GM19372 (cell line): Measurements from ENCODE around the gene FMO5.
A peak's percentile ranks its signal among the peaks of the same experiment; 100 is the strongest.

Source experiments
- ATAC-seq: cut with Tn5 transposase; IDR thresholded peaks from one replicate; pipeline ENCODE4 v1.9.1; 2021; ENCODE audit warnings: mild to moderate bottlenecking, low read depth, moderate library complexity; ENCODE audit not compliant: unreplicated experiment

Gene FMO5, protein sequence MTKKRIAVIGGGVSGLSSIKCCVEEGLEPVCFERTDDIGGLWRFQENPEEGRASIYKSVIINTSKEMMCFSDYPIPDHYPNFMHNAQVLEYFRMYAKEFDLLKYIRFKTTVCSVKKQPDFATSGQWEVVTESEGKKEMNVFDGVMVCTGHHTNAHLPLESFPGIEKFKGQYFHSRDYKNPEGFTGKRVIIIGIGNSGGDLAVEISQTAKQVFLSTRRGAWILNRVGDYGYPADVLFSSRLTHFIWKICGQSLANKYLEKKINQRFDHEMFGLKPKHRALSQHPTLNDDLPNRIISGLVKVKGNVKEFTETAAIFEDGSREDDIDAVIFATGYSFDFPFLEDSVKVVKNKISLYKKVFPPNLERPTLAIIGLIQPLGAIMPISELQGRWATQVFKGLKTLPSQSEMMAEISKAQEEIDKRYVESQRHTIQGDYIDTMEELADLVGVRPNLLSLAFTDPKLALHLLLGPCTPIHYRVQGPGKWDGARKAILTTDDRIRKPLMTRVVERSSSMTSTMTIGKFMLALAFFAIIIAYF

DNA sequence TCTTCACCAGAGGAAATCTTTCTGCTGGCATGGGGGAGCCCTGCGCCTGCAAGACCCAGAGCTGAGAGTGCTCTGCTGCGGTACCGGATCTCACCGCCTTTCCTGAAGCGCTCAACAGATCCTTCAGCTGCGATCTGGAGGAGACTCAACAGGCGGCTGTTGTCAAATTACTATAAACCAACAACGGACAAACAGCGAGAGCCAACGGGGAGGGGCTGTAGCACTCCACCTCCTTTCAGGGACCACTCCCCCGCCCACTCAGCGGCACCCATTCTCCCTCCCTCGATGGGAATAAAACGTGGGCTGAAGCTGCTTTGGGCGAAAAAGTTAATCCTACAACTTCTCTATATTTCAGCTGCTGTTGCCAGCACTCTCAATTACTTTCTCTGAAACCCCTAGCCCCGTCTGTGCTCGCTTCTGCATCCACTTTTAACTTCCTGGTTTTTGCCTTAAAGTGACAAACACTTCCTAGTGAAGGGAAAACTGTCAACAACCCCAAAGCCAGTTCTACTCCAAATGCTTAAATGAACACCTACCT is at the start of gene FMO5:
FMO5 (minus strand) TSS at position 147 of the 538 bp plus-strand sequence. CDS start 310 bp downstream, outside the sequence.
- peak; percentile 59 for ATAC-seq

- no peak for ATAC-seq
These were observed 48.5 kb upstream of the FMO5 start for GRCh38 chr1:147273409-147274336.

GRCh38 chr1:147272042-147272441 is 46.9 kb upstream of the FMO5 start:
- no peak for ATAC-seq

DNA sequence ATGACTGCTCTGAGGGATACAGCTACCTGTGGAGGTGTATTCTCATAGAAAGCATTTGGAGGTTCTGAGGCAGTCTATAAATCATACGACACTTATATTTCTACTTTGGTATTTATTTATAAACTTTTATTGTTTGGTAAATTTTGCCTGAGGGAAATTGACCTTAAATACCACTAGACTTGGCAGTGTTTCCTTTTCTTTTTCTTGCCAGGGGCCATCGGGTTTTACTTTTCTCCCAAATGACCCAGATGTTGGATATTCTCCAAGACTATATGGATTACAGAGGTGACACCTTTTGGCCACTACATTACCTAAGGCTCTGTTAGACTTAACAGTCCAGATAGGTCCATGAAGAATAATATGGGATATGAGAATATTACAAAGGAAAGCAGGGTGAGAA is 45.6 kb upstream of the FMO5 start:
- ATAC-seq = no peak

DNA sequence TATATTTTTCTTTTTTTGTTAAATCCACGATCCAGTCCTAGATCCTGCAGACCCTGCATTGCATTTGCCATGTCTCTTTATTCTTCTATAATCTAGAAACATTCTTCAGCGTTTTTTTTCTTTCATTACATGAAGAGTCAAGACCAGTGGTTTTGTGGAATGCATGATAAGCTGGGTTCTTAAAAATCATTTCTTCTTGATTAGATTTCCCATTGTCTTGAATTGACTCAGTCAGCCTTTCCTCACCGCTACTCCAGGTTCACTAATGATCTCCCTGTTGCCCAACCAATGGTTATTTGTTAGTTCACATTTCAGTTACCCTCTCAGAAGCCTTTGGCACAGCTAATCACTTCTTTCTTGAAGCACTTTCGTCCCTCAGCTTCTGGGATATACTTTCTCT is 42.6 kb upstream of the FMO5 start:
- ATAC-seq = no peak

GRCh38 chr1:147266381-147266780 is 41.2 kb upstream of the FMO5 start:
- ATAC-seq = no peak

DNA sequence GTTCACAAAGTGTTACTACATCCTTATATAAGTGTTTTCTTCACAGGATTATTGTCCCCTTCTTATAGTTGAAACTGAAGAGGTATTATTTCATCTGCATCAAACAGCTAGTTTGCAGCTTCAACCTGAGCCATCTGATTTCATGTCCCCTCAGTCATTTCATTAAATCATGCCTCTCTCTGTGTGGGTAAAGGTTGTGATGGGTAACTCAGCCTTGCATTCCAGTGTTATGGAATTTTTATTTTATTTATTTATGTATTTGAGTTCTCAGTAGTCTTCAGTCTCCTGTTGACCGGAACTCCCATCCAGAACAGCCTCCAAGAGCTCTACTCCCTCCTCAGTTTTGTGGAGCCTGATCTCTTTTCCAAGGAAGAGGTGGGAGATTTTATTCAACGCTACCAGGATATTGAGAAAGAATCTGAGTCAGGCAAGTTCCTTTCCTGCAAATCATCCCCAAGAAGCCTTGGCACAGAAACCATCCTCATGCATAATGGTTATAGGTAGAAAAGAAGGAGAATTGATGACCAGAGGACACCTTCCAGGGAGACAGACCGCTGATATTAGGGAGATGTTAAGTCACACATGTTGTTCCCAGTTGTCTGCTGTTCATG is 39.1 kb upstream of the FMO5 start:
- no peak for ATAC-seq

- no peak for ATAC-seq
These were observed 35.8 kb upstream of the FMO5 start for GRCh38 chr1:147260956-147261355.

DNA sequence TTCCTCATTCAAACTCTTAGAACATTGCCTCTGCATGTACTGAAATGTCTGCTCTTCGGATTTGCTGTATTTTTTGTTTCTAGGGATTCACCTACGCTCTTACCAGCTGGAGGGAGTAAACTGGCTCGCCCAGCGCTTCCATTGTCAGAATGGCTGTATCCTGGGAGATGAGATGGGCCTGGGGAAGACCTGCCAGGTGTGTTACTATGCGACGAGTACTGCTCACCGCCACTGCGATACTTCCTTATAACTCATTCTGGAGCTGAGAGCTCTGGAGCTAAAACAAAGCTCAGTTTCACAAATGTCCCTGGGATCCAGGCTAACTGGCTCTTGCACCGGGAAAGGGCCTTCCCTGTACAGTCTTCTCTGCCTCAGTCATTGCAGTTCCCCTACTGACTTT is 27.4 kb upstream of the FMO5 start:
- no peak for ATAC-seq

- ATAC-seq = no peak
These were observed 22.6 kb upstream of the FMO5 start for GRCh38 chr1:147247656-147248238.

DNA sequence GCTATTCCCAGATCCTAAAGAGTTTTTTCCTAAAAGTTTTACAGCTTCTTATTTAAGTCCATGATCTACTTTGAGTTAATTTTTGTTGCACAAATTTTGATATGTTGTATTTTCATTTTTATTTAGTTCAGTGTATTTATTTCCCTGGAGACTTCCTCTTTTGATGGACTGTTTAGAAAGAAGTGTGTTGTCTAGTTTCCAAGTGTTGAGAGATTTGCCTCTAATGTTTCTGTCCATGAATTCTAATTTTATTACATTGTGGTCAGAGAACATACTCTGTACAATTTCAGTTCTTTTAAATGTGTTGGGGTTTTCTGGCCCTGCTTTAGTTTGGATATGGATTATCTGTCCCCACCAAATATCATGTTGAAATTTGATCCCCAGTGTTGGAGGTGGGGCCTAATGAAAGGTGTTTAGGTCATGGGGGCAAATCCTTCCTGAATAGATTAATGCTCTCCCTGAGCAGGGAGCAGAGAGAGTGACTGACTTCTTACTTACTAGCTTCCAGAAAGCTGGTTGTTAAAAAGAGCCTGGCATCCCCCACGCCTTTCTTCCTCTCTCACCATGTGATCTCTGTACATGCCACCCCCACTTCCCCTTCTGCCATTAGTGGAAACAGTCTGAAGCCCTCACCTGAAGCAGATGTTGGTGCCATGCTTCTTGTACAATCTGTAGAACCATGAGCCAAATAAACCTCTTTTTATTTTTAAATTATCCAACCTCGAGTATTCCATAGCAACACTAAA is 21.9 kb upstream of the FMO5 start:
- no peak for ATAC-seq

DNA sequence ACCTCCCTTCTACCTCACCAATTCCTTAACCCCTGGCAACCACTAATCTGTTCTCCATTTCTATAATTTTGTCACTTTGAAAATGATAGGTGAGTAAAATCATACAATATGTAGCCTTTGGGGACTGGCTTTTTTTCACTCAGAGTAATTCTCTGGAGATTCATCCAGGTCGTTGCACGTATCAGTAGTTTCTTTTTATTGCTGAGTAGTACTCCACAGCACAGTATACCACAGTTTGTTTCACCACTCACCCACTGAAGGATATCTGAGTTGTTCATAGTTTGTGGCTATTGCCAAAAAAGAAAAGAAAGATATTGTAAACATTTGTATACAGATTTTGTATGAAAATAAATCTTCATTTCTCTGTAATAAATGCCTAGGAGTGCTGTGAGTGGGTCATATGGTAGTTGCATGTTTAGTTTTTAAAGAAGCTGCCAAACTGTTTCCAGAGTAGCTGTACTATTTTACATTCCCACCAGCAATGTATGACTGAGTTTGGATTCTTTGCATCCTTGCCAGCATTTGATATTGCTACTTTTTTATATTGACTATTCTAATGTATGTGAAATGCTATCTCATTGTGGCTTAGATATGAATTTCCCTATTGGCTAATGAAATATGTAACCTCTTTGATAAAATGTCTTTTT is 21.0 kb upstream of the FMO5 start:
- no peak for ATAC-seq

GRCh38 chr1:147245586-147246021 is 20.5 kb upstream of the FMO5 start:
- ATAC-seq = no peak

DNA sequence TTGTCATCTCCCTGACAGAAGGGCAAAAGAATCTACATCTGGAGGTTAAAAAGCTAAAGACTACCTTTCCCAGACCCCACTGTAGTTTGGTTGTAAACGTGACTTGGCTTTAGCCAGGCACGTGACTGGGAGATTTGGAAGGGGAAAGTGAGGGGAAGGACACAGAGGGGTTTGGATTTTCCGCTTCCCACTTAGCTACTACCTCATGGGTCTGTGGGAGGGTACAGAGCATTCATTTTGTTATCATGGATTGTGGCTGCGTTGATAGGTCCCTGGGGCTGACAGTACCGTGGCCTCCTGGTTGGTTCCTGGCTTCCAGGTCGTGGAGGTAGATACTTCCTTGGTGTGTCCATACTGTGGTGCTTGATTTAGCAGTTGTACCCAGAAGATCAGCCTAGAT is 20.0 kb upstream of the FMO5 start:
- ATAC-seq = no peak

- no peak for ATAC-seq
These were observed 18.7 kb upstream of the FMO5 start for GRCh38 chr1:147243841-147244240.

- peak; percentile 18 for ATAC-seq
These were observed 18.1 kb upstream of the FMO5 start for GRCh38 chr1:147243228-147243685.

DNA sequence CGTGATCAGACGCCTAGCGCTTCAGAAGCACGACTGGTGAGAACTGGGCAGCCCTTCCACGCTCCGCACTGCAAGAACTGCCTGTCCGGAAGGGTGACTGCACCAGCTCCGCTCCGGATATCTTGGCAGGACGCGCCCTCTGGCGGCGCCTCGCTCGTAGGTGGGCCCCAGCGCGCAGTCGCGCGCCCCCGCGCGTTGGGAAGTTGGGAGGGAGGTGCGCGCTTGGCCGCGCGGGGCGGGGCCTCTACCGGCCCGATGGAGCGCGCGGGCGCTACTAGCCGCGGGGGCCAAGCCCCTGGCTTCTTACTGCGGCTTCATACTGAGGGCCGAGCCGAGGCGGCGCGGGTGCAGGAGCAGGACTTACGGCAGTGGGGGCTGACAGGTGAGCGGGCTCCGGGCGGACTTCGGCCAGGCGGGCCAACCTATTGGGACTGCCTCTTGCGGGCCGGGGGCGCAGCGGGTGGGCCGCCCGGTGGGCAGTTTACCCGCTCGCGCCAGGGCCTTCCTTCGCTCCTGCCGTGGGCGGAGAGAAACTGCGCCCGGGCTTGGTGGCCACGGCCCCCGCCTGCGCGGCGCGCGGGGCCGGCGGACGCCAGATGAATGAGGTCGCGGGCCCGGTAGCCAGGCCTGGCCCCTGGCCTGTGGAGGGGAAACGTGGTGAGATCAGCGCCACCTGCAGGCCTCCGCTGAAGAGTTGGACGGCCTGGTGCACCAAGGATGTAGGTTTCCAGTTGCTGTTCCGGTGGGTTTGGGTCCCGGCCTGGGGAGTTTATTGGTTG is 17.5 kb upstream of the FMO5 start, which contains the start of gene CHD1L:
CHD1L (plus strand) TSS at position 236 of the 779 bp plus-strand sequence; CDS start at position 256, 20 bp downstream.
- ATAC-seq = peak; percentile 77

DNA sequence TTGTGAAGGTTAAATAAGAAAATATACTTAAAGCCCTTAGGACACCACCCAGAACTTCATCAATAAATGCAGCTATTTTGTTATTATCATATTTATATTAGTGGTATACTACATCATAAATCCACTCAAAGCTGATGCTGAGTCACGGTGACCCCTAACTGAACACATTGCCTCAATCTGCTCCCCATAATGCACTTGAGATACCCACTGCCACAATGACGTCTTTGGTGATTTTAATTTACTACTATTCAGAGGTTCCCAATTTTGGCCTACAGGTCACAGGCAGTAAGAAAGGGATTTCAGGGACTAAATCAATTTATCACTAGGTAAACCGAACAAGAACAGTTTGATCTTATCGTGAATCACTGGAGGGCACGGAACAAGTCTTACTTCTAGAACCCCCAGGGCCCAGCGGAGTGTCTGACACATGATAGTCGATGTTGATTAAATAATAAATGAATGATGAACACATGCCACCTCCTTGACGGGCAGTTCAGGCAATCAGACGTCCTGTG is 16.9 kb upstream of the FMO5 start:
- no peak for ATAC-seq
